HG03103 (cell line): Measurements from ENCODE around the gene CAP2.
"Not testable (repeated sequence)": the region's sequence is repeated elsewhere in the genome, so short reads cannot be mapped to it uniquely, and the experiment has no call there.

ENCODE experiments used
- ATAC-seq: cut with Tn5 transposase; IDR thresholded peaks from one replicate; pipeline ENCODE4 v1.9.1; 2021; ENCODE audit warnings: low read depth; ENCODE audit not compliant: unreplicated experiment

The CAP2 gene

GRCh38 chr6:17395112-17395511 is 1.7 kb downstream of the CAP2 start:
- no peak for ATAC-seq

DNA sequence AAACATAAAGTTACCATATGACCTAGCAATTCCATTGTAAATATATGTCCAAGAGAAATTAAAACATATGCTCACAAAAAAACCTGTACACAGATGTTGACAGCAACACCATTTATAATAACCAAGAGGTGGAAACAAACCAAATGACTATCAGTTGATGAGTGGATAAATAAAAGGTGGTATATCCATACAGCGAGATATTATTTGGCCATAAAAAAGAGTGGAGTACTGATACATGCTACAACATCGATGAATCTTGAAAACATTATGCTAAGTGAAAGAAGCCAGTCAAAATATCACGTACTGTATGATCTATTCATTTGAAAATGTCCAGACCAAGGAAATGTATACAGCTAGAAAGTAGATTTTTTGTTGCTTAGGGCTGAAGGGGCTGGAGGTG is 2.9 kb downstream of the CAP2 start:
- no peak for ATAC-seq

DNA sequence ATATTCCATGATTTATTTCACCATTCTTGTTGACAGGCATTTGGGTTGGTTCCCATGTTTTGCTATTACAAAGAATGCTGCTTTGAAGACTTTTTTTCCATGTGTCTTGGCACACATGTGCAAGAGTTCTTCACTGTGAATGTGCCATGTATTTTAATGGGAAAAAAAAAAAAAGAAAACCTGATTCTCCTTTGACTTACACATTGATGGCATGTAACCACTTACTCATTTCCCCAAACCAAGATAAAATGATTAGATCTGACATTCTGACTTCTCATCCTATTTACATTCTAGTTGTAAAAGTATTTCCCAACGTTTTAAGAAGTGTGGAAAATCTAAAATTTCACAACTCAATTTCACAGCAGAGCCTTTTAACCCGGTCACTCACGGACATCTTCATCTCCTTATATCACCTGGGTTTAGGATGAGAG is 4.4 kb downstream of the CAP2 start:
- ATAC-seq = no peak

- not testable (repeated sequence) for ATAC-seq
These were observed 12.0 kb downstream of the CAP2 start for GRCh38 chr6:17405181-17405943.

DNA sequence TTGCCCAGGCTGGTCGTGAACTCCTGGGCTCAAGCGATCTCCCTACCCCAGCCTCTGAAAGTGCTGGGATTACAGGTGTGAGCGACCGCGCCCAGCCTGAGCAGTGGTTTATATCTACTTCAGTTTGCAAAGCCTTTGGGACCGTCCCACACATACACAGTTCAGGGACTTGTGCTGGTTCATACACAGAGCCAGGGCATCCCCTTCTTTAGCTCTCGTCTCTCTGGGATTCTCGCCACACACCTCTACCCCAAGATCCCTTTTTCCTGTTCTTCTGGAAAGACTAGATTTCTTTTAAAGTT is 12.5 kb downstream of the CAP2 start:
- ATAC-seq = no peak

GRCh38 chr6:17408081-17408480 is 14.7 kb downstream of the CAP2 start:
- ATAC-seq = no peak

GRCh38 chr6:17410281-17410680 is 16.9 kb downstream of the CAP2 start:
- no peak for ATAC-seq

DNA sequence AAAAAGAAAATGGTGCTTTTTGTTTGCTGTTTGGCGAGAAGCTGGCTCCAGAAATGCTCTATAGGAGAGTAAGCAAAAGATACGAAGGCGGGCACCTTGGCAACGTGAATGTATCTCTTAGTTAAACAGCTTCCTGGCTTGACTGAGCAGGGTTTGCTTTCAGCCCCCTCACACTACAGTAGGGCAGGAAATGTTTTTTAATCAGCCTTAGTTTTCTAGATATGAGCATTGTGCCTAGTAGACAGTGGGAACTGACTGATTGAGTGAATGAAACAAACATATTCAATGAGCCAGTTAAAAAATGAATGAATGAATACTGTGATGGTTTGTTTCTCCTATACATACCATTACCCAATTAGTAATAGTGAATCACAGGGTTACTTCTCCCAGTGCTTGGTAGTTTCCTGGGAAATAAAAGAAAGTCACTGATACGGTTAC is 19.9 kb downstream of the CAP2 start:
- ATAC-seq = no peak

DNA sequence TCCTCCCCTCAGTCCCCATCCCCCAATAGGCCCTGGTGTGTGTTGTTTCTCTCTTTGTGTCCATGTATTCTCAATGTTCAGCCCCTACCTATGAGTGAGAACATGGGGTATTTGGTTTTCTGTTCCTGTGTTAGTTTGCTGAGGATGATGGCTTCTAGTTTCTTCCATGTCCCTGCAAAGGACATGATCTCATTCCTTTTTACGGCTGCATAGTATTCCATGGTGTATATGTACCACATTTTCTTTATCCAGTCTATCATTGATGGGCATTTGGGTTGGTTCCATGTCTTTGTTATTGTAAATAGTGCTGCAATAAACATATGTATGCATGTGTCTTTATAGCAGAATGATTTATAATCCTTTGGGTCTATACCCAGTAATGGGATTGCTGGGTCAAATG is 21.0 kb downstream of the CAP2 start:
- not testable (repeated sequence) for ATAC-seq

DNA sequence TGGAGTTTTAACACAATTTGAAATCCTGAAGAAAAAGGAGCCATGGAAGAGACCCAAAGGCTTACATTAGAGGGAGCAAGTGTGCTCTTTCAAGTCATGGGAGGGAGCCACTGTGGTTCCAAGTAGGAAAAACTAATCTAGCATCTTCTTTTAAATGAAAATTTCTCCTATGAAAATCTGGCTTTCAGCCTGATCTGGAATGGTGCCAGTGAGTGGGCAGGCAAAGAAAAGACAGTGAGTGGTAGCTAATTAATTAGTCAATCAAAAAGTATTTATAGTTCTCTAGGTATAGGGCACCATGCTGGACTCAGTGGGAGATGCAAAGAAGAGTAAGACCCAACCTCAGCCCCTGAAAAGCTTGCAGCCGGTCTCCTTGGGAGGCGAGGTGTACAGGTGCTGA is 21.9 kb downstream of the CAP2 start:
- ATAC-seq = no peak

- ATAC-seq = no peak
These were observed 23.4 kb downstream of the CAP2 start for GRCh38 chr6:17416806-17417205.

DNA sequence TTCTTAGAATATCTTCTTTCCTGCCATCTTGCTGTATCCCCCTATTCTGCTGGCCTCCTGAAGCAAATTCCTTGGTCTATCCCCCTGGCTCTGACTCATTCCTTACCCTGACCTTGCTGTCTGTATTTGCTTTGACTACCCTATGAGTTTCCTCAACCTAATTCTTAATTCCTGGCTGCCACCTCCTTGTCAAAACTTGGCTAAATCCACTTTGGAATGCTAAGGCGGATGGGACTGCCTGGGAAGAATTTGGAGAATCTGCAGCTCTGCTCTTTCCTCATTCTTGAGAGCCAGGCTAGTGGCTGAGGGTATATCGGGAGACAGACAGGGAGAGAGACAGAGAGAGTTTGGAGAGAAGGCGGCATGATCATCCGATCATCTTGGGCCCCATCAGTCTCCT is 24.4 kb downstream of the CAP2 start:
- no peak for ATAC-seq

DNA sequence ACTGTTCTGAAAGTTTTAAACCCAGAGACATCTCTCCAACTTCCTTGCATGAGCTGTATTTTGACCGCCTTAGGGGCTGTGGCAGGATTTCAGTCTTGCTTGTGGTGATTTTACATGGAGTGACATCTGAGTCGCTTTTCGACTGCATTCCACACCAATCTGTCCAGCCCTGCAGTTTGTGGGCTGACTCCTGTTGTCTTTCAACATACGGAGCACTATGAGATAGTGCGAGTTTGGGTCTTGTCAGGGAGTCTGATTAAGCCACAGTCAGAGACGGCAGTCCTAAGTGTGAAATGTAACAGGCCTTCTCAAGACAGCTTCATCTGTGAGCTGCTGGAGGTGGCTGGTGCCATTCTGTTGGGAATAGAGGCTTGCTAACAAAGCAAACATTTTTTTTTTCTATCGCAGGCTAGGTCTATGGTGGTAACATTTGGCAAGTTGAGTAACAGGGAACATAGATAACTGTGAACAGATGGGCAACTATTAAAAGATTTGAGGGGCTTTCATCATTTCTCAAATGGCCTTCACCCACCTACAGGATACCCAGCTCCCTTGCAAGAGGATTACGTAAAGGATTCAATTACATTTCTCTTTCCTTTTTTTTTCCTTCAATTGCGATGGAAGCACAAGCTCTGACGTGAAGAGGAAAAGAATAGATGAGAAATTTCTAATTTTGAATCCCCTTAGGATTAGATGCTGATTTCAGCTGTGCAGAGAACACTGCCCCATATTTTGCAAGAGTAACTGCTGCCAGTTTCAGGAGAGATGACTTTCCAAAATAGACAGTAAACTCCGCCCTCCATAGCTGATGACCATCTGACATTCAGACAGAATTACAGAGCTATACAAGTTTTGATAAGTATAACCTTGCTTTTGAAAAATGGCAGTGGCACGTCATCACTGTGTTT is 25.1 kb downstream of the CAP2 start:
- no peak for ATAC-seq

- no peak for ATAC-seq
These were observed 25.8 kb downstream of the CAP2 start for GRCh38 chr6:17419189-17419575.

DNA sequence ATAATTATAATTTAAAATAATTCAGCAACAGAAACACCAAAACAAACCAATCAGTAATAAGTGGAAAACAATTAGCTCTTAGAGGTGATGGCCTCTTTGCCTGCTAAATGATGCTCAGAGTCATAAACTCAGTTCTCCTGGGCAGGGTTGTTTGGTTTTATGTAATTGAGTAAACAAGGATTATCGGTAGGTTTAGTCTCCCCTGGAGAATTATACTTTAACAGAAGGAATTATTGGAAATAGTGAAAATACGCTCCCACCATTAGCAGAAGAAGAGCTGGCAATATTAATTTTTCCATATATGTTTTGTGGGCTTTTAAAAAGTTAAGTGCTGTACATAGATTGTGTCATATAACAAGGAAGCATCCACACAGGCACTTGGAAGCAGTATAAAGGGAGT is 27.0 kb downstream of the CAP2 start:
- ATAC-seq = no peak

GRCh38 chr6:17421406-17421805 is 28.0 kb downstream of the CAP2 start:
- ATAC-seq = no peak

DNA sequence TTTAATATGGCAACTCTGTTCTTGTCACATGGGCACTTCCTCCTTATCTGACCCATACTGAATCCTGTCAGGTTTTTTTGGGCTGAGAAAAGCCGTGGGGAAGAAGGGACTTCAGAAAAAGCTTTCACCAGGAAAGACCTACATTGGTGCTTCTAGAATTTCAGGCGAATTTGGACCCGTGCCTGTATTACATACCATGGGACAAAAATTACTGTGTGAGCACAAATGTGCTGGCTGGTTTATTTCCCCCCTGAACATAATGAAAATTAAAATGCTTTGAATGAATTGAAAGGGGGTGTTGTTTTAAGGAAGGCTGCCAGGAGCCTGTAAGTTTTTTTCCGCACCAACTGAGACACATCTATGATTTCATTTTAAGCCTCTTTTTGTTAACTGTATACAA is 29.6 kb downstream of the CAP2 start:
- ATAC-seq = no peak

- no peak for ATAC-seq
These were observed 33.7 kb downstream of the CAP2 start for GRCh38 chr6:17427062-17427461.

- no peak for ATAC-seq
These were observed 34.2 kb downstream of the CAP2 start for GRCh38 chr6:17427617-17428016.

- not testable (repeated sequence) for ATAC-seq
These were observed 35.3 kb downstream of the CAP2 start for GRCh38 chr6:17428595-17429120.

DNA sequence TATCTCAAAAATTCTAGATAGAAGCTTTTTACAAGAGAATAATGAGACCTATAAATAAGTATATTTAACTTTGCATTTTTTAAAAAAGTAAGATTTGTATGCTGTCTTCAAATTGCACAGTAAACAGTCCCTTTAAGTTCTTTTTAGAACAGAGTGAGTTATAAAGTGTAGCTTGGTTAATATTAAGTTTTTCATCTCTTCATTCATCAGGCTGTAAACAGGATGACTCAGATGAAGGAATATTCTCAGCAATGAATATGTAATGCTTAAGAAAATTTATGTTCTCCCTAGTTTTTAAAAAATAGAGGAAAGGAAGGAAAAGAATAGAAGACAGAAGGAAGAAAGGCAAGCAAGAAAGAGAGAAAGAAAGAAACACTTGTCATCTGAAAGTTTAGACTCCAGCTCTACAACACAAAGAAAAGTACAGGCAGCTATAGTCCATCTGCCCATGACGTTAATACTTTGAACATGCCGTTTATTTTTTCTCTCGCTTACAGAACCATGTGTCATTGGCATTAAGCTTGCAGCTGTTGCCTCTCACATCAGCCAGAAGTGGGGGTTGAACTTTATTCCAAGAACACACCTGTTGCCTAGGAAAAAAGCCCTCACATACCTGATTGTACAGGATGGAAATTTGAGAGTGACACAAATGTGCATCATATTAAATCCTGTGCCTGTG is 36.1 kb downstream of the CAP2 start:
- no peak for ATAC-seq
